ENCODE measurements around the gene GPHN.

DNA sequence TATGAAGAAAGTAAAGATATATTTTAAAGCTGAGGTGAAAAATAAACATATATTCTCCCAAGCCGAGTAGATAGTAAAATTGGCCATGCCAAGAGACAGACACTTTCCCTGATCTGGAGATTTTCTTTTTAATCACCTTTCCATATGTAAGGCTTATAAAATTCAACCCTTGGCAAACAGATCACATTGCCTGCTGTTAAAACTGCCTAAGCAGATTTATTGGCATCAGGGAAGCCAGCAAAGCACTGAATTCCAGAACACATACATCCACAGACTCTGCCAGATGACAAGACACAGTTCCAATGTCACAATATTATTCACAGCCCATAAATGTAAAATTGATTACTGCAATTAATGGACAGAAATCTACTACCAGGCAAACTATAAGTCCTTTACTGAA, 603.1 kb downstream of the GPHN start:
- TF ChIP-seq, protein P1, sequence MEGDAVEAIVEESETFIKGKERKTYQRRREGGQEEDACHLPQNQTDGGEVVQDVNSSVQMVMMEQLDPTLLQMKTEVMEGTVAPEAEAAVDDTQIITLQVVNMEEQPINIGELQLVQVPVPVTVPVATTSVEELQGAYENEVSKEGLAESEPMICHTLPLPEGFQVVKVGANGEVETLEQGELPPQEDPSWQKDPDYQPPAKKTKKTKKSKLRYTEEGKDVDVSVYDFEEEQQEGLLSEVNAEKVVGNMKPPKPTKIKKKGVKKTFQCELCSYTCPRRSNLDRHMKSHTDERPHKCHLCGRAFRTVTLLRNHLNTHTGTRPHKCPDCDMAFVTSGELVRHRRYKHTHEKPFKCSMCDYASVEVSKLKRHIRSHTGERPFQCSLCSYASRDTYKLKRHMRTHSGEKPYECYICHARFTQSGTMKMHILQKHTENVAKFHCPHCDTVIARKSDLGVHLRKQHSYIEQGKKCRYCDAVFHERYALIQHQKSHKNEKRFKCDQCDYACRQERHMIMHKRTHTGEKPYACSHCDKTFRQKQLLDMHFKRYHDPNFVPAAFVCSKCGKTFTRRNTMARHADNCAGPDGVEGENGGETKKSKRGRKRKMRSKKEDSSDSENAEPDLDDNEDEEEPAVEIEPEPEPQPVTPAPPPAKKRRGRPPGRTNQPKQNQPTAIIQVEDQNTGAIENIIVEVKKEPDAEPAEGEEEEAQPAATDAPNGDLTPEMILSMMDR (IDR thresholded peaks at IDR 0.05), result no peak
- TF ChIP-seq POLR2A (IDR thresholded peaks at IDR 0.05), result no peak

Measured in prostate gland (tissue), 2 donors.